GM19023 (cell line): ENCODE measurements around the gene RERE.
"Not testable (repeated sequence)": the region's sequence is repeated elsewhere in the genome, so short reads cannot be mapped to it uniquely, and the experiment has no call there.

Experiments
- ATAC-seq: cut with Tn5 transposase; IDR thresholded peaks from one replicate; pipeline ENCODE4 v1.9.1; 2021; ENCODE audit warnings: mild to moderate bottlenecking, moderate library complexity; ENCODE audit not compliant: unreplicated experiment

The RERE gene

DNA sequence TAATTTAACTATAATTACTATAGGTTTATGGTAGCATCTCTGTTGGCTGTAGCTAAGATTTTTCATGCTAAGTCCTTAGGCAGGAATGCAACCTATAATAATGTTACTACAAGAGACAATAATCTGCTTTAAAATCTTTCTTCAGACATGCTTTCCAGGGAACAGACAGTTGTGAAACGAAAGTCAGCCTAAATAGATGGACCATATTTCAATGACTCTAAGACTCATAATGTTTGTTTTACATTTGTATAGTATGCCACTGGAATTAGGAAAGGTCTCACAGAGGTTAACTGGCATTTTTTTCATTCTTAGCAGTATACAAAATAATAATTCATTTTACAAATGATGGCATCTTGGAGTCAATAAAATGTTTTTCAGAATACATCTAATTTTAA, 8.1 kb downstream of the RERE start:
- no peak for ATAC-seq

- no peak for ATAC-seq
Observed at GRCh38 chr1:8807004-8807403, 10.4 kb downstream of the RERE start.

GRCh38 chr1:8800416-8800815, 17.0 kb downstream of the RERE start:
- no peak for ATAC-seq

- ATAC-seq, result no peak
Observed at GRCh38 chr1:8797216-8797615, 20.2 kb downstream of the RERE start.

- ATAC-seq, result no peak
Observed at GRCh38 chr1:8796812-8797211, 20.6 kb downstream of the RERE start.

- no peak for ATAC-seq
Observed at GRCh38 chr1:8794605-8795004, 22.8 kb downstream of the RERE start.

DNA sequence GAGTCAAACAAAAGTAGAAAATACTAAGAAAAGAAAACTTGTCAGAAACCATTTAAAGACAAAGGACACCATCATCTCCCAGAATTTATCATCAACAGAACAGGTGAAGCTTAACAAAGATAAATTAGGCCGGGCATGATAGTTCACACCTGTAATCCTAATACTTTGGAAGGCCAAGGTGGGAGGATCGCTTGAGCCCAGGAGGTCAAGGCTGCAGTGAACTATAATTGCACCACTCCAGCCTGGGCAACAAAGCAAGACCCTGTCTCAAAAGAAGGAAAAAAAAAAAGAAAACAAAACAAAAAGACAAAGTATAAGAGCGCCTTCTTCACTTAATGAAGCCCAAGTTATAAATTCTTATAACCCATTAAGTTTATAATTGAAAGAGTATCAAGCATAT, 25.6 kb downstream of the RERE start:
- no peak for ATAC-seq

DNA sequence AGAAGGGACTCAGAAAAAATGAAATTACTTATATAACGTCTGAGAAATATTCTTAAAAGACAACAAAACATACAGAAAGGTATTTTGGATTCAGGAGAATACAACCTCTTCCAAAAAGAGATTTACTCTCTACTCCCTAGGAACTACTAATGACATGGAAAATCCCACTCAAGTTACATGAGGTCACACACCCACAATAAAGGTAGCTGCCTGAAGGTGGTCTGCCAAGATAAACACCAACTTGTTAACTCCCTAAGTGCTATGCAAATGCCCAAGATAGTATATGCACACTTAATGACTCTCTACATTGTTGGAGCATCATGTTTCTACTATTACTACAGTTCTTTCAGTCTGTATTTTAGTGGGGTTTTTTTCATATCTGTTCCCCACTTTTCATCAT, 26.5 kb downstream of the RERE start:
- no peak for ATAC-seq

DNA sequence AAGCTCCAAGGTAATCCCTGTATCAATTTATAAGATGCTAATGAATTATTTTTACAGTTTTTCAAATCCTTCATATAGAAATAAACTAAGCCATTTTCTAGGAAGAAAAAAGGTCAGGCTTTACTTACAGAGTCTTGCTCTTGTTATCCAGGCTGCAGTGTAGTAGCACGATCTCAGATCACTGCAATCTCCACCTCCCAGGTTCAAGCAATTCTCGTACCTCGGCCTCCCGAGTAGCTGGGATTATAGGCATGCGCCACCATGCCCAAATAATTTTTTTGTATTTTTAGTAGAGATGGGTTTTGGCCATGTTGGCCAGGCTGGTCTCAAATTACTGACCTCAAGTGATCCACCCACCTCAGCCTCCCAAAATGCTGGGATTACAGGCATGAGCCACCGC, 27.0 kb downstream of the RERE start:
- ATAC-seq, result no peak

- ATAC-seq, result no peak
Observed at GRCh38 chr1:8789314-8790214, 27.9 kb downstream of the RERE start.

- ATAC-seq, result no peak
Observed at GRCh38 chr1:8787218-8787617, 30.2 kb downstream of the RERE start.

GRCh38 chr1:8786204-8786603, 31.2 kb downstream of the RERE start:
- not testable (repeated sequence) for ATAC-seq

DNA sequence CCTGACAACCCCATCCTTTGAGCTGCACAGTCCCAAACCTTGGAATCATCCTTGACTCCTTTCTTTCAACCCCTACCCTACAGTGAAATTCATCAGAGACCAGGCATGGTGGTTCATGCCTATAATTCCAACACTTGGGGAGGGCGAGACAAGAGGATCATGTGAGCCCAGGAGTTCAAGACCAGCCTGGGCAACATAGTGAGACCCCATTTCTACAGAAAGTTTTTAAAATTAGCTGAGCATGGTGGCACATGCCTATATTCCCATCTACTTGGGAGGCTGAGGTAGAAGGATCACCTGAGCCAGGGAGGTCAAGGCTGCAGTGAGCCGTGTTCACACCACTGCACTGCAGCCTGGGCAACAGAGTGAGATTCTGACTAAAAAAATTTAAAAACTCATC, 34.5 kb downstream of the RERE start:
- ATAC-seq, result no peak

GRCh38 chr1:8782001-8782620, 35.3 kb downstream of the RERE start:
- no peak for ATAC-seq

GRCh38 chr1:8780405-8780804, 37.0 kb downstream of the RERE start:
- no peak for ATAC-seq

DNA sequence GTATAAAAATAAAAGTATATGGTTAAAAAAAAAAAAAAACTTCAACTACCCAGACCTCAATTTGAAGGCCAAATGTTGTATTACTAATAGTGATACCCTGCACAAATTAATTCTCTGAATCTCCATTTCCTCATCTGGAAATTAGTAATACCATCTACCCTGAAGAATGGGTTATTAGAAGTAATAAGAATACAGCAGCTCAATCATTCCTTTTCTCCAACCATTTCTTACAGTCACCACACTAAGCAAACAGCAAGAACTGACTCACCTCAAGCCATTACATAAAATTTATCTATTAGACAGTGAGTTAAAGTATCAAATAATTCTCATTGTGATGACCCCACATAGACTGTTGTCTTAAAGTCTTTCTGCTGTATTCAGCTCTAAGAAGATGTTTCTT, 39.6 kb downstream of the RERE start:
- ATAC-seq, result no peak

- no peak for ATAC-seq
Observed at GRCh38 chr1:8776104-8776503, 41.3 kb downstream of the RERE start.

DNA sequence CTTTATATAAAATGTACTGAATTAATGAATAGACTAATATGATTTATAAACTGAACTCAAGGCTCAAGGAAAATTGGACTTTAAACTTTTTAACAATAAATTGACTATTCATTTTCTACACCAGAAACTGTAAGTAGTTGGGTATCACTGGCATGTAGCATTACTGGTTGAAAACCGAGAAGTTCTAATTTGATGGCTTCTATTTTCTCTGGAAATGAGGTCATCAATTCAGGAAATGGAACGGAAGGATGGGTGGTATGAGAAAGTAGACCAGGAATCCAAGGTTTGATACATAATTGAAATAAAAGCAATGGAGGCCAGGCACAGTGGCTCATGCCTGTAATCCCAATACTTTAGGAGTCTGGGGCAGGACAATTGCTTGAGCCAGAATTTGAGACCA, 50.4 kb downstream of the RERE start:
- no peak for ATAC-seq

GRCh38 chr1:8765198-8765597, 52.2 kb downstream of the RERE start:
- no peak for ATAC-seq

DNA sequence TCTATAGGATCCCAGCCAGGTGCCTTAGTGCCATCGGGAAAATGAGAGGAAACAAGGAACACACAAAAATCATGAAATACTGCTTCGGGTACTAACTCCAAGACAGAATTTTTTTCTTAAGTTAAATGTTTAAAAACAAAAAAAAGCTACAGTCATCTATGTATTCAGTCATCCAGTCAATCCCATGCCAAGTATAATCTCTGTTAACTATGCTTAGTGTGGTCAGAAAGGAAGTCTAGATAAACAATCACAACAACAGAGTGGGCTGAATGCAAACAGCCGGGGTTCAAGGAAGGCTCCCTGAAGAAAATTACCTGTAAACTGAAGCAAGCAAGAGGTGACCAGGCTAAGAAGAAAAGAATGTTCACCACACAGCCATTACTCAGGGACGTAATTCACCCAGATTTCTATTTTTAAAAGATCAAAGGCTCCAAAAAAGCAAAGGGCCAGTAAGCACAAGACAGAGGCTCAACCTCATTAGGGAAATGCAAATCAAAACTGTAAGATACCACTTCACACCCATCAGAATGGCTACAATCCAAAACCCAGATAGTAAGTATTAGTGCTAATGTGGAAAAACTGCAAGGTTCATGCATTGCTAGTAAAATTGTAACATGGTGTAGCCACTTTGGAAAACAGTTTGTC, 53.0 kb downstream of the RERE start:
- ATAC-seq, result no peak

GRCh38 chr1:8763888-8764287, 53.6 kb downstream of the RERE start:
- no peak for ATAC-seq

- ATAC-seq, result no peak
Observed at GRCh38 chr1:8754993-8755392, 62.4 kb downstream of the RERE start.
